Smooth muscle cell of the coronary artery (primary cell): ENCODE data around the gene TMEM158. TPM values are rescaled to one million over a fixed set of nuclear protein-coding genes. Genes with fewer than 3 reads are reported as not detected.

Source experiments
- total RNA-seq: library from RNA; depleted of rRNA; stranded (reverse); fragments of >200 nt; gene quantifications from 2 replicates; pipeline ENCODE4 v1.2.3, GENCODE V29; 2014; ENCODE audit warnings: low replicate concordance

TMEM158 gene
- total RNA-seq = 3.5 and 8.7 TPM in 2 replicates

GRCh38 chr3:45226206-45226915 lies at the start of gene TMEM158:
Gene TMEM158 (minus strand): TSS chr3:45226287. CDS start chr3:45226027, 260 bp downstream.

Other genes with a start within 250 kb of the TMEM158 start
- 0.98 and 46.7 TPM in 2 replicates for gene CLEC3B, start 200.0 kb downstream of the TMEM158 start, total RNA-seq
- gene CDCP1, start 79.9 kb downstream of the TMEM158 start, total RNA-seq = 3.0 and 5.1 TPM in 2 replicates
- gene LARS2, start 162.3 kb upstream of the TMEM158 start, total RNA-seq = 15.5 and 16.1 TPM in 2 replicates